Endothelial cell of umbilical vein (primary cell): ENCODE data around the gene PERCC1. TPM values are rescaled to one million over a fixed set of nuclear protein-coding genes. Genes with fewer than 3 reads are reported as not detected.

Source experiments
- BruUV-seq: library from RNA; stranded (reverse); fragments of 400-500 nt; replicated peaks from 2 replicates; lab custom pipeline; 2021; lab: Mats Ljungman, UMichigan
- CTCF ChIA-PET: fragments of 300-600, 350-600 bp; sonication (Branson Sonifier 250); formaldehyde crosslinking; loops from one replicate; lab custom pipeline; 2021; ENCODE audit warnings: antibody characterized with exemption, inconsistent platforms; lab: Charles Lee
- POLR2A ChIA-PET: fragments of 300-600, 350-600 bp; sonication (Branson Sonifier 250); formaldehyde crosslinking; loops from one replicate; lab custom pipeline; 2021; ENCODE audit warnings: antibody characterized with exemption, inconsistent platforms; lab: Charles Lee
- DNase-seq: peaks from one replicate; pipeline ENCODE4 v3.0.0-alpha.2; 2011; ENCODE audit warnings: low read depth, low spot score
- FAIRE-seq: peaks from 2 replicates; lab custom pipeline; 2011; peaks lifted over from hg19 to GRCh38; lab: Jason Lieb, UNC
- H2AFZ ChIP-seq: 2 replicates; pipeline ENCODE4 v1.6.0; 2012; ENCODE audit warnings: low read depth, low read length, control low read depth, inconsistent platforms
- H3K27ac ChIP-seq: 2 replicates; pipeline ENCODE4 v1.5.1; 2011; ENCODE audit warnings: low read depth, mild to moderate bottlenecking, control low read depth, low read length, moderate library complexity; ENCODE audit not compliant: insufficient read depth
- H3K27me3 ChIP-seq, 2 experiments: 2 replicates each; pipeline versions ENCODE4 v1.6.0 to v1.6.1; 2011; ENCODE audit warnings: low read length in 2 of 2, mixed read lengths in 1 of 2; ENCODE audit not compliant: control insufficient read depth in 2 of 2, insufficient read depth in 2 of 2
- H3K36me3 ChIP-seq, 2 experiments: 2 replicates in 1 of 2; 3 replicates in 1 of 2; pipeline ENCODE4 v1.5.1; 2011; ENCODE audit warnings: low read length in 2 of 2, mild to moderate bottlenecking in 1 of 2, moderate library complexity in 1 of 2; ENCODE audit not compliant: control insufficient read depth in 2 of 2, insufficient read depth in 2 of 2; ENCODE audit errors: extremely low read depth in 1 of 2
- H3K4me1 ChIP-seq: 3 replicates; pipeline ENCODE4 v1.5.1; 2011; ENCODE audit warnings: mild to moderate bottlenecking, low read length; ENCODE audit not compliant: control insufficient read depth, insufficient read depth; ENCODE audit errors: extremely low read depth
- H3K4me2 ChIP-seq: 2 replicates; pipeline ENCODE4 v1.6.1; 2011; ENCODE audit warnings: low read length, control low read depth, mixed read lengths; ENCODE audit not compliant: insufficient read depth
- H3K4me3 ChIP-seq, 3 experiments: fragments of 200-600 bp in 1 of 3; sonication (generic), shearing (Covaris generic) in 1 of 3; replicated peaks in 1 of 3; 2 replicates each; pipeline ENCODE4 v1.5.1; 2011 to 2016; ENCODE audit warnings: control low read depth in 3 of 3, low read length in 3 of 3, mild to moderate bottlenecking in 2 of 3, inconsistent platforms in 1 of 3, low read depth in 1 of 3, moderate library complexity in 1 of 3; ENCODE audit not compliant: insufficient read depth in 1 of 3
- H3K79me2 ChIP-seq: 2 replicates; pipeline ENCODE4 v1.6.0; 2012; ENCODE audit warnings: low read length, inconsistent platforms; ENCODE audit not compliant: control insufficient read depth, insufficient read depth
- H3K9ac ChIP-seq: replicated peaks from 2 replicates; pipeline ENCODE3; 2011; ENCODE audit warnings: low read length, control low read depth; ENCODE audit not compliant: insufficient read depth; ENCODE audit errors: extremely low read depth
- H3K9me1 ChIP-seq: replicated peaks from 3 replicates; pipeline ENCODE4 v1.6.0; 2011; ENCODE audit warnings: mild to moderate bottlenecking, low read length; ENCODE audit not compliant: control insufficient read depth, insufficient read depth; ENCODE audit errors: extremely low read depth
- H3K9me3 ChIP-seq: replicated peaks from 2 replicates; pipeline ENCODE4 v1.5.1; 2012; ENCODE audit warnings: low read length, inconsistent platforms; ENCODE audit not compliant: control insufficient read depth, insufficient read depth
- H4K20me1 ChIP-seq: replicated peaks from 2 replicates; pipeline ENCODE3; 2011; ENCODE audit warnings: mild to moderate bottlenecking, low read length; ENCODE audit not compliant: control insufficient read depth, insufficient read depth; ENCODE audit errors: extremely low read depth
- CTCF ChIP-seq, 2 donors: IDR thresholded peaks; 1 replicate in 1 of 2; 2 replicates in 1 of 2; pipeline ENCODE4 v1.5.1; 2011; ENCODE audit warnings: low read length in 2 of 2, mild to moderate bottlenecking in 2 of 2, moderate library complexity in 2 of 2, control low read depth in 1 of 2, inconsistent platforms in 1 of 2, low read depth in 1 of 2; ENCODE audit not compliant: insufficient read depth in 1 of 2; ENCODE audit errors: extremely low read depth in 1 of 2
- EZH2 ChIP-seq: IDR thresholded peaks from 2 replicates; pipeline ENCODE4 v1.6.1; 2012; ENCODE audit warnings: borderline replicate concordance, low read depth, mild to moderate bottlenecking, moderate library complexity, low read length, inconsistent platforms; ENCODE audit not compliant: severe bottlenecking
- FOS ChIP-seq: IDR thresholded peaks from 2 replicates; pipeline ENCODE4 v1.6.1; 2011; ENCODE audit warnings: mild to moderate bottlenecking, low read length, moderate library complexity, borderline replicate concordance; ENCODE audit not compliant: insufficient read depth
- GATA2 ChIP-seq: IDR thresholded peaks from 2 replicates; pipeline ENCODE4 v1.7.0; 2011; ENCODE audit warnings: low read depth, mild to moderate bottlenecking, moderate library complexity, mixed read lengths, low read length; ENCODE audit not compliant: insufficient read length, insufficient read depth
- JUN ChIP-seq: IDR thresholded peaks from 2 replicates; pipeline ENCODE4 v1.6.1; 2011; ENCODE audit warnings: borderline replicate concordance, low read depth; ENCODE audit not compliant: insufficient read length, insufficient read depth
- MYC ChIP-seq: IDR thresholded peaks from one replicate; pipeline ENCODE4 v1.6.1; 2011; ENCODE audit warnings: mild to moderate bottlenecking, low read depth, low read length
- POLR2A ChIP-seq: IDR thresholded peaks from 2 replicates; pipeline ENCODE4 v1.6.1; 2012; ENCODE audit warnings: low read depth, mild to moderate bottlenecking, control low read depth, low read length
- POLR2AphosphoS5 ChIP-seq: IDR thresholded peaks from 2 replicates; pipeline ENCODE4 v1.6.1; 2012; ENCODE audit warnings: low read depth, mild to moderate bottlenecking, control low read depth, low read length, moderate library complexity; ENCODE audit not compliant: insufficient read depth
- dilution Hi-C: fragments of 300-500 bp; cut with MboI; formaldehyde crosslinking; loops from one replicate; pipeline ENCODE4 v1.15.0; 2019; ENCODE audit warnings: low sequenced_read_pairs; ENCODE audit not compliant: extremely low pct_ligation_motif_present
- intact Hi-C: fragments of 100-400 bp; cut with micrococcal nuclease; formaldehyde crosslinking; loops from one replicate; pipeline ENCODE4 v1.10.0; 2022
- polyA plus RNA-seq, 4 experiments: library from polyadenylated mRNA; depleted of rRNA in 3 of 4; stranded (reverse) in 3 of 4; unstranded in 1 of 4; fragments of >200 nt; gene quantifications; 2 replicates each; pipeline versions ENCODE4 v1.2.1 to v1.2.3, GENCODE V29; 2011 to 2012; ENCODE audit warnings: missing spikeins in 1 of 4
- total RNA-seq: library from RNA; stranded (reverse); gene quantifications from 2 replicates; pipeline ENCODE4 v1.2.3, GENCODE V29; 2021
- TF ChIP-seq, protein P1 (sequence below): IDR thresholded peaks from 2 replicates; pipeline ENCODE4 v1.6.1; 2011; ENCODE audit not compliant: insufficient read depth, insufficient read length

Gene PERCC1
- total and polyA plus RNA-seq, 2 donors (not counting 3 experiments of a cell fraction or from before 2014, with no cell fraction given), result not detected

- H3K4me2 ChIP-seq, result no peak overlapping the region
- H3K4me1 ChIP-seq, result no peaks in the 10 kb centered on the region
- no peaks in the 10 kb centered on the region for H3K36me3 ChIP-seq
- dilution Hi-C loops (no loop called here), intact Hi-C loops (no loop called here)
- DNase-seq (no peak), FAIRE-seq (no peak)
- no peak overlapping the region for H3K27ac ChIP-seq
- H3K79me2 ChIP-seq, result no peaks in the 10 kb centered on the region
- H3K4me3 ChIP-seq, result no peak overlapping the region
- H4K20me1 ChIP-seq, result no peaks in the 10 kb centered on the region
- no peak overlapping the region for H2AFZ ChIP-seq
- H3K9me1 ChIP-seq, result no peaks in the 10 kb centered on the region
- ChIA-PET CTCF (interaction anchor here (1.8 kb wide), 1 partner anchor 9 kb away, joined by 6 read pairs; no protein-coding TSS in a partner anchor), POLR2A (no interaction called here)
- no peaks in the 10 kb centered on the region for H3K27me3 ChIP-seq
- H3K9ac ChIP-seq, result no peak overlapping the region
- H3K9me3 ChIP-seq, result no peaks in the 10 kb centered on the region
- BruUV-seq, result no TSS peak
- no peak for TF ChIP-seq FOS
- TF ChIP-seq POLR2A, result no peak
- TF ChIP-seq JUN, result no peak
- TF ChIP-seq, protein P1, sequence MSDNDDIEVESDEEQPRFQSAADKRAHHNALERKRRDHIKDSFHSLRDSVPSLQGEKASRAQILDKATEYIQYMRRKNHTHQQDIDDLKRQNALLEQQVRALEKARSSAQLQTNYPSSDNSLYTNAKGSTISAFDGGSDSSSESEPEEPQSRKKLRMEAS, result no peak
- TF ChIP-seq EZH2, result no peak
- no peak for TF ChIP-seq POLR2AphosphoS5
- TF ChIP-seq MYC, result no peak
- no peak for TF ChIP-seq CTCF (IDR thresholded peaks at IDR 0.05; ENCODE audit: extremely low read depth in 1 of 2, insufficient read depth in 1 of 2, low read depth in 1 of 2, low read length in 2 of 2)
- no peak for TF ChIP-seq GATA2
Observed at GRCh38 chr16:1437606-1438005, 6.7 kb downstream of the PERCC1 start.
